Melanocyte of skin (primary cell): ENCODE measurements around the gene MT1G. TPM values are rescaled to one million over a fixed set of nuclear protein-coding genes. Genes with fewer than 3 reads are reported as not detected.

Source experiments
- total RNA-seq, 2 donors: library from RNA; depleted of rRNA; stranded (reverse); fragments of >200 nt; gene quantifications; 2 replicates each; pipeline ENCODE4 v1.2.3, GENCODE V29; 2012

The MT1G gene
- total RNA-seq: 1 to 10 TPM; 1.4 to 4.3 TPM

GRCh38 chr16:56667581-56668571 lies at the start of gene MT1G:
TSS of gene MT1G (minus strand) at chr16:56668065. CDS start at chr16:56667993, 72 bp downstream.

DNA sequence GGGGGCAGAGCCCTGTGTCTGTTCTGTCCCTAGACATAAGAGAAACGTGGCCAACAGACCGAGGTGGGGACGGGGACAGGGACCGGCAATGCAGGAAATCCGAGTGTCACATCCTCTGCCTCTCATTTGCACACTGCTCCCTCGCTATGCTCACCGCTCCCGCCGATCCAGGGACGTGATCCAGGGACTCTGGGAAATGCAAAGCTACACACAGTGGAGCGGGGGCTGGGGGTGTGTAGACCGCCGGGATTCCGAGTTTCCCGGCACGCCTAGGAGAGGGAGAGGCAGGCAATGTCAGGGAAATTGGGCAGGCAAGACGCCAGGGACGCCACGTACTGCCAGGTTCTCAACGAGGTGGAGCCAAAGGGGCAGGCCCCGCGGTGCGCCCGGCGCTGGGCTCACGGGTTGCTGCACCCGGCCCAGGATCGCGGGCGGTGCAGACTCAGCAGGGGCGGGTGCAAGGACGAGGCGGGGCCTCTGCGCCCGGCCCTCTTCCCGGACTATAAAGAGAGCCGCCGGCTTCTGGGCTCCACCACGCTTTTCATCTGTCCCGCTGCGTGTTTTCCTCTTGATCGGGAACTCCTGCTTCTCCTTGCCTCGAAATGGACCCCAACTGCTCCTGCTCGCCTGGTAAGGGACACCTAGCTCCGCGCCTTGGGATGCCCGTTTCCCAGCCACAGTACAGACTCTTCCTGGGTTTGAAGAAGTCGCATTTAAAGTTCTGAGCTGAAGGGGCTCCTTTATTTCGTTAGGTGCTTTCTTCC lies 14.3 kb upstream of the MT1G start, which contains the start of gene MT1X:
TSS of gene MT1X (plus strand) at position 532 of the 764 bp plus-strand sequence. CDS start at position 603, 71 bp downstream.

DNA sequence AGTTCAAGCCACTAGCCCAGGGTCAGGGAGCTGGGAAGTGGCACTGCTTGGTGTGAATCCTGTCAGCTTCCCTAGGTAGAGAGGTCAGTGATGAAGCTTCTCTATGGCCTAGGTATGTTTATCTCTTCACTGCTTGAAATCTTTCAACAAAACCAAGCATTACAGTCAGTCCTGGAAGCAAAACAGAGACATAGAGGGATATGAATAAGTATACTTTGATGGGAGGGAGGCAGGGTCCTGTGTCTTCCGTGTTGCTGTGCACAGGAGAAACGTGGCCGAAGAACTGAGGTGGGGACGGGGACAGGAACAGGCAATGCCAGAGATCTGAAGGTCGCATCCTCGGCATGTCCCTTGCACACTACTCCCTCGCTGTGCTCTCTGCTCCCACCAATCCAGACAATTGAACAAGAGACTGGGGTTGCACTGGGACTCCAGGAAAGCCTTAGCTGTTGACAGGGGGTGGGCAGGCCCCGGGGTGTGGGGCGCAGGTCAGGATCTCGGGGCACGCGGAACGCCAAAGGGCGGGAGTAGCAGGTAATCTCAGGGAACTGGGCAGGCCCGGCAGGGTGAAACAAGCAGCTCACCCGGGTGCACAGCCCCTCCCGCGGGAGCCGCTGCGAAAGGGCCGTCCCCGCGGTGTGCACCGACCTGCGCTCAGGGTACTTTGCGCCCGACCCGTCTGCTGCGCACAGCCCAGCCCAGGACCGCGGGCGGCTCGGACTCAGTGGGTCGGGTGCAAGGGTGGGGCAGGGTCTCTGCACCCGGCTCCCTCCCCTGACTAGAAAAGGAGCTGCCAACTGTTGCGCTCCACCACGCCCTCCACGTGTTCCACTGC lies 1.4 kb upstream of the MT1G start, which contains the start of gene MT1H:
TSS of gene MT1H (plus strand) at position 810 of the 835 bp plus-strand sequence. CDS start 71 bp downstream, outside the sequence.

DNA sequence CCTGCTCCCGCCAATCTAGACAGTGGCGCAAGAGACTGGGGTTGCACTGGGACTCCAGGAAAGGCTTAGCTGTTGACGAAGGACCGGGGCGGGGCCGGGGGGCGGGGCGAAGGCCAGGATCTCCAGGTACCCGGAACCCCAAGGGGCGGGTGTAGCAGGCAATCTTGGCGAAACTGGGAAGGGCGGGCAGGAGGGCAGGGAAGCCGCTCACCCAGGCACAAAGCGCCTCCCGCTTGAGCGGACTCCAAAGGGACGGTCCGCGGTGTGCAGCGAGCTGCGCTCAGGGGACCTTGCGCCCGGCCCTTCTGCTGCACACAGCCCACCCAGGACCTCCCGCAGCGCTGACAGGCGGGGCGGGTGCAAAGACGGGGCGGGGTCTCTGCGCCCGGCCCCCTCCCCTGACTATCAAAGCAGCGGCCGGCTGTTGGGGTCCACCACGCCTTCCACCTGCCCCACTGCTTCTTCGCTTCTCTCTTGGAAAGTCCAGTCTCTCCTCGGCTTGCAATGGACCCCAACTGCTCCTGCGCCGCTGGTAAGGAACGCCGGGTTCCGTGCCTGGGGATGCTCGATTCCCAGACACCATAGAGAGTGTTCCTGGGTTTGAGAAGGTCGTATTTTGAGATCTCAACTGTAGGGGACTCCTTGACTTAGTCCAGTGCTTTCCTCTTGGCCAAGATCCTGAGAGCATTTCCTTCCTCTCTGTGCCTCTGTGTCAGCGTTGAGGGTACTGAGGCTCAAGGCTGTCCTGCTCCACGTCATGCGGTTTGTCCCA lies 10.1 kb downstream of the MT1G start, which contains the start of gene MT1F:
TSS of gene MT1F (plus strand) at position 405 of the 772 bp plus-strand sequence. CDS start at position 505, 100 bp downstream.

DNA sequence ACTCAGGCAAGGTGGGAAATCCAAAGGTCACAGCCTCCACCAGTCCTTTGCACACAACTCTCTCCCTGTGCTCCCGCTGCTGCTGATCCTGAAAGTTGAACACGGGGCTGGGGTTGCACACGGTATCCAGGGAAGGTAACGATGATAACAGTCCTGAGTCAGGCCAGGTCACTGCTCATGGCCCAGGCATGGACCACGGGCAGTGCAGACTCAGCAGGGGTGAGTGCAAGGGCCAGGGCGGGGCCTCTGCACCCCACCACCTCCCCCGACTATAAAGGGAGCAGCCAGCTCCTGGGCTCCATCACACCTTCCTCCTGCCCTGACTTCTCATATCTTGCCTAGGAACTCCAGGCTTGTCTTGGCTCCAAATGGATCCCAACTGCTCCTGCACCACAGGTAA lies 16.3 kb downstream of the MT1G start, which contains the start of gene MT1B:
TSS of gene MT1B (plus strand) at position 301 of the 400 bp plus-strand sequence. CDS start at position 369, 68 bp downstream.

GRCh38 chr16:56637814-56638750 lies 29.8 kb downstream of the MT1G start, which contains the start of gene MT1A:
TSS of gene MT1A (plus strand) at chr16:56638666. CDS start at chr16:56638739, 73 bp downstream.

DNA sequence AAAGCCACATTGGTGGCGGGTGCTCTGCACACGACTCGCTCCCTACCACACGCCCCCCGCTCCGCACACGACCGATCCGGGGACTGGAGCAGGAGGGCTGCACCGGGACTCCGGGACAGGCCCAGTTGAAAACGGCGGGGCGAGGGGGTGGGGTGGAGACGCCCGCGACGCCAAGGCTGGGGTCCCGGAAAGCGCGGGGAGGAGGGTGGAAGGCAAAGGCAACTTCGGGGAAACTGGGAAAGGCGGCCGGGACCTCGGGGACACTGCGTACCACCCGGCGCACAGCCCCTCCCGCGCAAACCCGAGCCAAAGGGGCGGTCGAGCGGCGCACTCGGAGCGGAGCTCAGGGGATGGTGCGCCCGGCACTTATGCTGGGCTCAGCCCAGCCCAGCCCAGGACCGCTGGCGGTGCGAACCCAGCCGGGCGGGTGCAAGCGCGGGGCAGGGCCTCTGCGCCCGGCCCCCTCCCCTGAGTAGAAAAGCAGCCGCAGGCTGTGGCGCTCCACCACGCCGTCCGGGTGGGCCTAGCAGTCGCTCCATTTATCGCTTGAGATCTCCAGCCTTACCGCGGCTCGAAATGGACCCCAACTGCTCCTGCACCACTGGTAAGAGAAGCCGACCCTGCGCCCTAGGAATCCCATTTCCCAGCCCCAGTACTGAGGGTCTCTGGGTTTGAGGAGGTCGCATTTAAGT lies 35.6 kb downstream of the MT1G start, which contains the start of gene MT1M:
TSS of gene MT1M (plus strand) at position 504 of the 692 bp plus-strand sequence. CDS start at position 577, 73 bp downstream.

GRCh38 chr16:56625140-56625942 lies 42.5 kb downstream of the MT1G start, which contains the start of gene MT1E:
TSS of gene MT1E (plus strand) at chr16:56625781. CDS start at chr16:56625852, 71 bp downstream.

Other genes with a start within 250 kb of the MT1G start
- 100 to 1,000 TPM; 159 to 181 TPM for gene AMFR, start 242.5 kb downstream of the MT1G start, total RNA-seq
- 10 to 100 TPM; 43.4 to 89.9 TPM for gene NUDT21, start 216.7 kb downstream of the MT1G start, total RNA-seq
- gene OGFOD1, start 216.5 kb downstream of the MT1G start, total RNA-seq: 10 to 100 TPM; 69.2 to 86.6 TPM
- gene BBS2, start 148.0 kb downstream of the MT1G start, total RNA-seq: 10 to 100 TPM; 44.3 to 52.3 TPM
- not detected for gene MT4, start 103.0 kb downstream of the MT1G start, total RNA-seq
- not detected for gene MT3, start 78.5 kb downstream of the MT1G start, total RNA-seq
- gene MT2A, start 59.5 kb downstream of the MT1G start, total RNA-seq: 100 to 1,000 TPM in 1 of 2 donors, 10 to 100 TPM in 1; 66.6 to 158 TPM
- gene MT1E, start 42.3 kb downstream of the MT1G start, total RNA-seq: 100 to 1,000 TPM in 1 of 2 donors, 10 to 100 TPM in 1; 42.0 to 141 TPM
- 1 to 10 TPM in 1 of 2 donors, under 1 TPM in 1; 0.67 to 4.1 TPM for gene MT1M, start 35.4 kb downstream of the MT1G start, total RNA-seq
- 1 to 10 TPM; 2.8 to 5.7 TPM for gene MT1A, start 29.4 kb downstream of the MT1G start, total RNA-seq
- gene MT1B, start 16.2 kb downstream of the MT1G start, total RNA-seq: not detected
- gene MT1F, start 10.1 kb downstream of the MT1G start, total RNA-seq: 1 to 10 TPM; 5.0 to 6.2 TPM
- not detected for gene MT1H, start 1.7 kb upstream of the MT1G start, total RNA-seq
- gene MT1X, start 14.4 kb upstream of the MT1G start, total RNA-seq: 100 to 1,000 TPM; 131 to 136 TPM
- gene NUP93, start 62.1 kb upstream of the MT1G start, total RNA-seq: 100 to 1,000 TPM; 122 to 149 TPM
- gene SLC12A3, start 197.1 kb upstream of the MT1G start, total RNA-seq: not detected